Measurements from ENCODE around the gene ODAD3. TPM values are rescaled to one million over a fixed set of nuclear protein-coding genes. Genes with fewer than 3 reads are reported as not detected.
"Not testable (repeated sequence)": the region's sequence is repeated elsewhere in the genome, so short reads cannot be mapped to it uniquely, and the experiment has no call there.

The ODAD3 gene
- total RNA-seq, 4 donors from 2014 or later = not detected

DNA sequence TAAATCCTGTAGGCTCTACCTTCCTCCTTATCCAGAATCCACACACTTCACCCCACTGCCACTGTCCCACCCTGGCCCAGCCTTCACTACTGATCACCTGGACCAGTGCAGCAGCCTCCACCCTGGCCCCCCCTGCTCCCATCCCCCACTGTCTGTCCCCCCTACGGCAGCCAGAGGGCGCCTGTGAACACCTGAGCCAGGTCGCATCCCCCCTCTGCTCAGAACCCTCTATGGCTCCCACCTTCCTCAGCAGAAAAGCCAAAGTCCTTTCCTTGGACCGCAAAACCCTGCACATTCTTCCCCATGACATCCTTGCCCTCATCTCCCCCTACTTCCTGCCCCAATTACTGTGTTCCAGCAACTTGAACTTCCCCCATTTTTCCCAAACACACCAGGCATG, 25.3 kb upstream of the ODAD3 start:
- in situ Hi-C loops (cut with MboI; ENCODE audit: low sequenced_read_pairs in 4 of 4) = no loop called here
- no peaks in the 10 kb centered on the region for H3K9me3 ChIP-seq
- ATAC-seq (no peak), DNase-seq (no peak)
- no peak overlapping the region for H3K4me3 ChIP-seq
- H3K27ac ChIP-seq = no peak overlapping the region
- H3K27me3 ChIP-seq = peaks cover 7 to 12% (median 10%) of the 10 kb centered on the region in 3 donors
- TF ChIP-seq, protein P1, sequence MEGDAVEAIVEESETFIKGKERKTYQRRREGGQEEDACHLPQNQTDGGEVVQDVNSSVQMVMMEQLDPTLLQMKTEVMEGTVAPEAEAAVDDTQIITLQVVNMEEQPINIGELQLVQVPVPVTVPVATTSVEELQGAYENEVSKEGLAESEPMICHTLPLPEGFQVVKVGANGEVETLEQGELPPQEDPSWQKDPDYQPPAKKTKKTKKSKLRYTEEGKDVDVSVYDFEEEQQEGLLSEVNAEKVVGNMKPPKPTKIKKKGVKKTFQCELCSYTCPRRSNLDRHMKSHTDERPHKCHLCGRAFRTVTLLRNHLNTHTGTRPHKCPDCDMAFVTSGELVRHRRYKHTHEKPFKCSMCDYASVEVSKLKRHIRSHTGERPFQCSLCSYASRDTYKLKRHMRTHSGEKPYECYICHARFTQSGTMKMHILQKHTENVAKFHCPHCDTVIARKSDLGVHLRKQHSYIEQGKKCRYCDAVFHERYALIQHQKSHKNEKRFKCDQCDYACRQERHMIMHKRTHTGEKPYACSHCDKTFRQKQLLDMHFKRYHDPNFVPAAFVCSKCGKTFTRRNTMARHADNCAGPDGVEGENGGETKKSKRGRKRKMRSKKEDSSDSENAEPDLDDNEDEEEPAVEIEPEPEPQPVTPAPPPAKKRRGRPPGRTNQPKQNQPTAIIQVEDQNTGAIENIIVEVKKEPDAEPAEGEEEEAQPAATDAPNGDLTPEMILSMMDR (IDR thresholded peaks at IDR 0.05 in 4 of 5, conservative IDR thresholded peaks at IDR 0.05 in 1 of 5) = no peak
- no peak for TF ChIP-seq POLR2A (IDR thresholded peaks at IDR 0.05)
- no peaks in the 10 kb centered on the region for H3K36me3 ChIP-seq
- no peaks in the 10 kb centered on the region for H3K4me1 ChIP-seq
- intact Hi-C loops (cut with DNase I; ENCODE audit: low total_unique reads) = no loop called here

DNA sequence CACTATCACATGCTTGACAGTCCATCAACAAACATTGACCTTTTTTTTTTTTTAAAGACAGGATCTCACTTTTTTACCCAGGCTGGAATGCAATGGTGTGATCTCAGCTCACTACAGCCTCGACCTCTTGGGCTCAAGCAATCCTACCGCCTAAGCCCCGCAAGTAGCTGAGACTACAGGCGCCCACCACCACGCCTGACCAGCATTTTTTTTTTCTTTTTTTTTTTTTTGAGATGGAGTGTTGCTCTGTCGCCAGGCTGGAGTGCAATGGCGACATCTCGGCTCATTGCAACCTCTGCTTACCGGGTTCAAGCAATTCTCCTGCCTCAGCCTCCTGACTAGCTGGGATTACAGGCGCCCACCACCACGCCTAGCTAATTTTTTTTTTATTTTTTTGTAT, 24.0 kb upstream of the ODAD3 start:
- H3K4me1 ChIP-seq; H3K4me3 ChIP-seq; H3K9me3 ChIP-seq; H3K27ac ChIP-seq; in situ Hi-C loops (cut with MboI; ENCODE audit: low sequenced_read_pairs in 4 of 4); DNase-seq; ATAC-seq; intact Hi-C loops (cut with DNase I; ENCODE audit: low total_unique reads); H3K36me3 ChIP-seq: not testable (repeated sequence)
- H3K27me3 ChIP-seq = peaks cover 13 to 14% (median 13%) of the 10 kb centered on the region in 3 donors

DNA sequence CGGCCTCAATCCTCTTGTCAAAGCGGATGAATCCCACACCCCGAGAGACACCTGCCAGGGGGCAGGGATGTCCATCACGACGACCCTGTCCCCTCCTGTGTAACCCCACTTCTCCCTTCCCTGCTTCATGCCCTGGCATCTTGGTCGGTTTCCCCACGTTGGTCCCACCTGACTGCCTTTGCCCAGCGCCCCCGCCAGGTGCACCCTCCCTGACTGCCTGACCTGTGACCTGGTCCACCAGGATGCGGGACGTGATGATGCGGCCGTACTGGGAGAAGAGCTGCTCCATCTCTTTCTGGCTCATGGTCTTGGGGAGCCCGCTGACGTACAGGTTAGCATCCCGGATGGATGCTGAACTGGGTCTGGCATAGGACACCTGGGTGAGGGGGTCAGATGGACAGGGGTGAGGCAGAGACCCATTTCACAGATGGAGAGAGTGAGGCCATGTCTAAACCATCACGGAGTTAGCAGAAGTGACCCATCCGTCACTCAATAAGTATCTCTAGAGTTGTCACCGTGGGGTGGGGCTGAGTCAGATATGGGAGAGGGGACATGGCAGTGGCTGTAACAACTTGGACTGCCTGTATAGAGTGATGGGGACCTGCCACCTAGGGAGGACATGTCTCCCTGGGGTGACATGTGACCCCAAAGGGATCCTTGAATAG, 23.4 kb upstream of the ODAD3 start:
- intact Hi-C loops (cut with DNase I; ENCODE audit: low total_unique reads) (no loop called here), in situ Hi-C loops (cut with MboI; ENCODE audit: low sequenced_read_pairs in 4 of 4) (no loop called here)
- Histone ChIP-seq H3K27ac (no peak overlapping the region), H3K4me3 (no peak overlapping the region), H3K36me3 (no peaks in the 10 kb centered on the region), H3K27me3 (peaks cover 15 to 19% (median 16%) of the 10 kb centered on the region in 3 donors), H3K4me1 (no peaks in the 10 kb centered on the region), H3K9me3 (no peaks in the 10 kb centered on the region)
- ATAC-seq (no peak), DNase-seq (no peak)
- TF ChIP-seq POLR2A (IDR thresholded peaks at IDR 0.05) = no peak
- TF ChIP-seq, protein P1 (IDR thresholded peaks at IDR 0.05 in 4 of 5, conservative IDR thresholded peaks at IDR 0.05 in 1 of 5) = no peak

DNA sequence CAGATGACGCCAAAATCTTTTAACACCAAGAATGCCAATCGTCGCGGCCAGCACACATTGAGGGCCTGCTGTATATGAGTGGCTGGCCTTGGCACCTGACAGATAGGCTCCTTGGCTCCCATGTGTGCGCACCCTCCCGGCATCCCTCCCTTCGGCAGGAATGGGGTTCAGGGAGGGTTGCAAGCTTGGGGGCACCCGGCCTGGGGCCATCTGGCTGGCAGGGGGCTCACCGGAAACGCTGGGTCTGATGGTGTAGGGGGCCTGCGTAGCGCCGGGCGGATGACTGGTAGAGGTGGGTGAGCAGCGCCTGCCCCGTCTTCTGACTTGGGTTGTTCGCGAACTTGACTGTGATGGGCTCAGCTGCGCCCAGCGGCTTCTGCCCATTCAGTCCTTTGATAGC, 22.9 kb upstream of the ODAD3 start:
- DNase-seq = no peak
- no peaks in the 10 kb centered on the region for H3K9me3 ChIP-seq
- in situ Hi-C loops (cut with MboI; ENCODE audit: low sequenced_read_pairs in 4 of 4) = no loop called here
- H3K27ac ChIP-seq = no peak overlapping the region
- intact Hi-C loops (cut with DNase I; ENCODE audit: low total_unique reads) = no loop called here
- peaks cover 21 to 25% (median 21%) of the 10 kb centered on the region in 3 donors for H3K27me3 ChIP-seq
- no peak overlapping the region for H3K4me3 ChIP-seq
- no peaks in the 10 kb centered on the region for H3K4me1 ChIP-seq
- TF ChIP-seq, protein P1 (IDR thresholded peaks at IDR 0.05 in 4 of 5, conservative IDR thresholded peaks at IDR 0.05 in 1 of 5) = no peak
- no peaks in the 10 kb centered on the region for H3K36me3 ChIP-seq
- no peak for ATAC-seq

DNA sequence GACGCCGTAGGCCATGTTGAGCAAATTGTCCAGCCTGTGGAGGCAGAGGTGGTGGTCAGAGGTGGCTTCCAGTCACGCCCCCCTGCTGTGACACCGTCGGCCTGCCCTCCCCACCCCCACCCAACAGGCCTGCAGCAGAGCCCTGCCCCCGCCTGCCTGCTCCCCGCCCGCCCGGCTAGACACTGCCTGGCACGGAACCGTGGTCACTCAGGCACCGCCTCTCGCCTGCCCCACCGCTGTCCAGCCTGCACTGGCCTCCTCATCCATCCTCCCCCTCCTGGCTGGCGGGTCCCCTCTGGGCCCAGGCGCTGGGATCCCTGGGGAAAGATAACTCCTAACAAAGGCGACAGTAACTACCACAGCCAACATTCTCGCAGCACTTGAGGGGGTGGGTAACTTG, 22.2 kb upstream of the ODAD3 start:
- H3K27me3 ChIP-seq = peaks cover 22 to 29% (median 26%) of the 10 kb centered on the region in 3 donors
- TF ChIP-seq POLR2A (IDR thresholded peaks at IDR 0.05) = no peak
- TF ChIP-seq, protein P1 (IDR thresholded peaks at IDR 0.05 in 4 of 5, conservative IDR thresholded peaks at IDR 0.05 in 1 of 5) = no peak
- H3K4me1 ChIP-seq = no peaks in the 10 kb centered on the region
- ATAC-seq = no peak
- no peaks in the 10 kb centered on the region for H3K36me3 ChIP-seq
- H3K9me3 ChIP-seq = no peaks in the 10 kb centered on the region
- intact Hi-C loops (cut with DNase I; ENCODE audit: low total_unique reads) = no loop called here
- H3K27ac ChIP-seq = no peak overlapping the region
- in situ Hi-C loops (cut with MboI; ENCODE audit: low sequenced_read_pairs in 4 of 4) = no loop called here
- H3K4me3 ChIP-seq = no peak overlapping the region
- no peak for DNase-seq

All from gastrocnemius medialis (tissue), 4 donors.